MM.1S (cell line): ENCODE data around the gene RREB1.

Experiments
- DNase-seq: peaks from one replicate; pipeline ENCODE4 v3.0.0-alpha.2; 2015
- H2AFZ ChIP-seq: fragments of 300-600 bp; sonication (generic); 2 replicates; pipeline ENCODE4 v1.6.0; 2016; ENCODE audit warnings: antibody characterized with exemption, low read length
- H3F3A ChIP-seq: fragments of 300-600 bp; sonication (generic); 2 replicates; pipeline ENCODE4 v1.6.1; 2016; ENCODE audit warnings: mild to moderate bottlenecking, antibody characterized with exemption, low read length, moderate library complexity, mixed read lengths; ENCODE audit not compliant: insufficient read depth
- H3K27ac ChIP-seq: fragments of 300-600 bp; sonication (generic); 2 replicates; pipeline ENCODE4 v1.5.1; 2016; ENCODE audit warnings: mild to moderate bottlenecking, low read length
- H3K27me3 ChIP-seq: fragments of 300-600 bp; sonication (generic); replicated peaks from 2 replicates; pipeline ENCODE4 v1.6.0; 2016; ENCODE audit warnings: low read length; ENCODE audit not compliant: insufficient read depth
- H3K36me3 ChIP-seq: fragments of 300-600 bp; sonication (generic); replicated peaks from 2 replicates; pipeline ENCODE4 v1.6.1; 2016; ENCODE audit warnings: mild to moderate bottlenecking, low read length, mixed read lengths; ENCODE audit not compliant: insufficient read depth
- H3K4me1 ChIP-seq: fragments of 300-600 bp; sonication (generic); 2 replicates; pipeline ENCODE4 v1.6.1; 2016; ENCODE audit warnings: low read length, mixed read lengths
- H3K4me2 ChIP-seq: fragments of 300-600 bp; sonication (generic); 2 replicates; pipeline ENCODE4 v1.6.0; 2016; ENCODE audit warnings: low read depth, low read length
- H3K4me3 ChIP-seq: fragments of 300-600 bp; sonication (generic); 2 replicates; pipeline ENCODE4 v1.5.1; 2016; ENCODE audit warnings: low read length, mixed read lengths
- H3K79me2 ChIP-seq: fragments of 300-600 bp; sonication (generic); 2 replicates; pipeline ENCODE4 v1.6.1; 2016; ENCODE audit warnings: mixed run types, low read length, mixed read lengths
- H3K9ac ChIP-seq: fragments of 300-600 bp; sonication (generic); 2 replicates; pipeline ENCODE4 v1.6.1; 2016; ENCODE audit warnings: low read length, mixed read lengths
- H3K9me2 ChIP-seq: fragments of 300-600 bp; sonication (generic); replicated peaks from 2 replicates; pipeline ENCODE4 v1.6.1; 2016; ENCODE audit warnings: mild to moderate bottlenecking, low read length, mixed read lengths; ENCODE audit not compliant: insufficient read depth
- H3K9me3 ChIP-seq: fragments of 300-600 bp; sonication (generic); replicated peaks from 2 replicates; pipeline ENCODE4 v1.6.1; 2016; ENCODE audit warnings: mild to moderate bottlenecking, low read length, mixed read lengths; ENCODE audit not compliant: insufficient read depth
- H4K20me1 ChIP-seq: fragments of 300-600 bp; sonication (generic); 2 replicates; pipeline ENCODE4 v1.6.1; 2016; ENCODE audit warnings: mild to moderate bottlenecking, low read length, moderate library complexity, mixed read lengths; ENCODE audit not compliant: insufficient read depth
- EZH2 ChIP-seq: fragments of 300-600 bp; sonication (generic); optimal IDR thresholded peaks from 2 replicates; pipeline ENCODE3; 2017; ENCODE audit warnings: low read depth, mild to moderate bottlenecking, antibody characterized with exemption, low read length, mixed read lengths
- EZH2phosphoT487 ChIP-seq: fragments of 300-600 bp; sonication (generic); IDR thresholded peaks from 2 replicates; pipeline ENCODE4 v1.6.1; 2018; ENCODE audit warnings: antibody characterized with exemption, low read length
- TF ChIP-seq, protein P1 (sequence below): fragments of 300-600 bp; sonication (generic); IDR thresholded peaks from 2 replicates; pipeline ENCODE4 v1.5.1; 2016; ENCODE audit warnings: antibody characterized with exemption, low read length, mixed read lengths

The RREB1 gene

GRCh38 chr6:7188492-7188891 lies 80.7 kb downstream of the RREB1 start:
- Histone ChIP-seq H3K27me3 (no peaks in the 10 kb centered on the region), H3K9ac (peak overlapping the region; percentile 30), H2AFZ (no peak overlapping the region; the same call in 1 of the 2 replicates), H3K4me1 (peaks cover 28% of the 10 kb centered on the region), H3K79me2 (peaks cover 6% of the 10 kb centered on the region; the same call in 1 of the 2 replicates), H4K20me1 (no peaks in the 10 kb centered on the region), H3K27ac (peak overlapping the region; percentile 88), H3K4me2 (peak overlapping the region; percentile 61), H3K4me3 (peak overlapping the region; percentile 5; the same call in 1 of the 2 replicates), H3K9me3 (no peaks in the 10 kb centered on the region), H3K9me2 (no peaks in the 10 kb centered on the region), H3F3A (peaks cover 17% of the 10 kb centered on the region), H3K36me3 (no peaks in the 10 kb centered on the region)
- DNase-seq: peak; percentile 90
- TF ChIP-seq EZH2phosphoT487: no peak
- no peak for TF ChIP-seq EZH2
- TF ChIP-seq, protein P1, sequence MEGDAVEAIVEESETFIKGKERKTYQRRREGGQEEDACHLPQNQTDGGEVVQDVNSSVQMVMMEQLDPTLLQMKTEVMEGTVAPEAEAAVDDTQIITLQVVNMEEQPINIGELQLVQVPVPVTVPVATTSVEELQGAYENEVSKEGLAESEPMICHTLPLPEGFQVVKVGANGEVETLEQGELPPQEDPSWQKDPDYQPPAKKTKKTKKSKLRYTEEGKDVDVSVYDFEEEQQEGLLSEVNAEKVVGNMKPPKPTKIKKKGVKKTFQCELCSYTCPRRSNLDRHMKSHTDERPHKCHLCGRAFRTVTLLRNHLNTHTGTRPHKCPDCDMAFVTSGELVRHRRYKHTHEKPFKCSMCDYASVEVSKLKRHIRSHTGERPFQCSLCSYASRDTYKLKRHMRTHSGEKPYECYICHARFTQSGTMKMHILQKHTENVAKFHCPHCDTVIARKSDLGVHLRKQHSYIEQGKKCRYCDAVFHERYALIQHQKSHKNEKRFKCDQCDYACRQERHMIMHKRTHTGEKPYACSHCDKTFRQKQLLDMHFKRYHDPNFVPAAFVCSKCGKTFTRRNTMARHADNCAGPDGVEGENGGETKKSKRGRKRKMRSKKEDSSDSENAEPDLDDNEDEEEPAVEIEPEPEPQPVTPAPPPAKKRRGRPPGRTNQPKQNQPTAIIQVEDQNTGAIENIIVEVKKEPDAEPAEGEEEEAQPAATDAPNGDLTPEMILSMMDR: no peak

GRCh38 chr6:7189101-7189758 lies 81.5 kb downstream of the RREB1 start:
- H3K36me3 ChIP-seq: no peaks in the 10 kb centered on the region

DNA sequence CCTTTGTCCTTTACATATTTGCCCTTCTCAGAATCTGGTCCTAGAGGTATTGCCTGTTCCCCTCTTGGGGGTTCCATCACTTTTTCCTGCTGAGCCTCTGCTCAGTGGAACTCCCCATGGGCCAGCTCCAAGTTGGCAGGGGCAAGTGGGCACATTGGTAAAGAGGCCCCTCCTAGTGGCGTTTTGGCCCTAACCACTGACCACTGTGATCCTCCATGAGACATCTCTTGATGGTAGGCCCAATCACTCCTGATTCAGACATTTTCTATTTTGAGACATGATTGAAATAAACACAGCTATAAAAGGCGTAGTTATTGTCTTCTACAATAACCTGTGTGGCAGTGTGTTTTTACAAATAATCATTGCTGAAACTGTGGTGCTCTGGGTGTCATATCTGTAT lies 83.0 kb downstream of the RREB1 start:
- H3K4me2 ChIP-seq: no peak overlapping the region

More at GRCh38 chr6:7189101-7189758, 81.5 kb downstream of the RREB1 start:
- Histone ChIP-seq H3K4me1 (peaks cover 28% of the 10 kb centered on the region), H3F3A (peaks cover 17% of the 10 kb centered on the region), H3K27me3 (no peaks in the 10 kb centered on the region), H3K9me2 (no peaks in the 10 kb centered on the region), H3K9me3 (no peaks in the 10 kb centered on the region), H3K4me3 (peak overlapping the region; percentile 5; the same call in 1 of the 2 replicates), H4K20me1 (no peaks in the 10 kb centered on the region), H3K27ac (peak overlapping the region; percentile 88), H3K79me2 (peaks cover 6% of the 10 kb centered on the region; the same call in 1 of the 2 replicates), H2AFZ (no peak overlapping the region; the same call in 1 of the 2 replicates), H3K4me2 (peak overlapping the region; percentile 61), H3K9ac (peak overlapping the region; percentile 30)
- TF ChIP-seq, protein P1: no peak
- TF ChIP-seq EZH2 (no peak), EZH2phosphoT487 (no peak)
- no peak for DNase-seq

More for the DNA sequence above, 83.0 kb downstream of the RREB1 start:
- no peak for DNase-seq
- TF ChIP-seq EZH2 (no peak), EZH2phosphoT487 (no peak)
- TF ChIP-seq, protein P1: no peak
- H3F3A ChIP-seq: peaks cover 14% of the 10 kb centered on the region
- no peaks in the 10 kb centered on the region for H3K36me3 ChIP-seq
- no peak overlapping the region for H3K9ac ChIP-seq
- H4K20me1 ChIP-seq: no peaks in the 10 kb centered on the region
- no peaks in the 10 kb centered on the region for H3K27me3 ChIP-seq
- no peaks in the 10 kb centered on the region for H3K9me2 ChIP-seq
- H3K4me3 ChIP-seq: no peak overlapping the region
- peaks cover 6% of the 10 kb centered on the region; the same call in 1 of the 2 replicates for H3K79me2 ChIP-seq
- H3K27ac ChIP-seq: no peak overlapping the region
- H2AFZ ChIP-seq: no peak overlapping the region
- H3K9me3 ChIP-seq: no peaks in the 10 kb centered on the region
- H3K4me1 ChIP-seq: peaks cover 25% of the 10 kb centered on the region
